HCT116 (cell line): ENCODE data around the gene EIF3A. TPM values are rescaled to one million over a fixed set of nuclear protein-coding genes. Genes with fewer than 3 reads are reported as not detected.
"Not testable (repeated sequence)": the region's sequence is repeated elsewhere in the genome, so short reads cannot be mapped to it uniquely, and the experiment has no call there.

Experiments
- ATAC-seq: fragments of 200-7000 bp; cut with Tn5 transposase; 2 replicates; pipeline ENCODE4 v1.9.1; 2020; ENCODE audit warnings: mild to moderate bottlenecking, moderate library complexity
- BruUV-seq: library from RNA; stranded (reverse); fragments of 400-500 nt; replicated peaks from 2 replicates; lab custom pipeline; 2021; lab: Mats Ljungman, UMichigan
- CTCF ChIA-PET: fragments of 300-600 bp; sonication (Branson Sonifier 250); formaldehyde crosslinking; loops from one replicate; lab custom pipeline; 2021; ENCODE audit warnings: antibody characterized with exemption; lab: Charles Lee
- POLR2A ChIA-PET: fragments of 300-600, 350-600 bp; sonication (Branson Sonifier 250); formaldehyde crosslinking; loops from one replicate; lab custom pipeline; 2021; ENCODE audit warnings: antibody characterized with exemption; lab: Charles Lee
- RAD21 ChIA-PET, 2 experiments: fragments of 300-600 bp; sonication (Branson Sonifier 250); formaldehyde crosslinking; loops; one replicate each; lab custom pipeline; 2023; ENCODE audit warnings: low total read pairs in 2 of 2; ENCODE audit not compliant: uncharacterized antibody in 2 of 2, unreplicated experiment in 2 of 2, low non-redundant PET in 1 of 2; lab: Charles Lee
- DNase-seq: peaks from one replicate; pipeline ENCODE4 v3.0.0-alpha.2; 2010; ENCODE audit warnings: low read depth, low spot score
- H2AFZ ChIP-seq: fragments of 200-600 bp; shearing (Covaris generic), sonication (generic); 2 replicates; pipeline ENCODE4 v1.6.1; 2017; ENCODE audit warnings: low read depth, mixed run types, mixed read lengths, antibody characterized with exemption, low read length; ENCODE audit not compliant: poor library complexity, severe bottlenecking
- H3K27ac ChIP-seq: 2 replicates; pipeline ENCODE4 v1.5.1; 2012; ENCODE audit warnings: low read depth, low read length
- H3K27me3 ChIP-seq: fragments of 200-600 bp; sonication (generic); 2 replicates; pipeline ENCODE4 v1.6.1; 2016; ENCODE audit warnings: mixed run types, low read length, mixed read lengths; ENCODE audit not compliant: insufficient read depth
- H3K36me3 ChIP-seq, 2 experiments: fragments of 200-500 bp in 1 of 2; fragments of 200-600 bp in 1 of 2; sonication (Bioruptor generic) in 1 of 2; sonication (generic) in 1 of 2; 2 replicates each; pipeline versions ENCODE4 v1.5.1 to v1.6.1; 2014 to 2016; ENCODE audit warnings: low read length in 2 of 2, inconsistent platforms in 1 of 2, mixed read lengths in 1 of 2, mixed run types in 1 of 2; ENCODE audit not compliant: insufficient read depth in 2 of 2, control insufficient read depth in 1 of 2
- H3K4me1 ChIP-seq, 2 experiments: fragments of 200-600 bp in 1 of 2; sonication (generic) in 1 of 2; 2 replicates each; pipeline versions ENCODE4 v1.5.1 to v1.6.1; 2012 to 2017; ENCODE audit warnings: low read length in 2 of 2, inconsistent platforms in 1 of 2, mild to moderate bottlenecking in 1 of 2, mixed read lengths in 1 of 2, mixed run types in 1 of 2, moderate library complexity in 1 of 2; ENCODE audit not compliant: insufficient read depth in 2 of 2, control insufficient read depth in 1 of 2
- H3K4me2 ChIP-seq: fragments of 200-600 bp; sonication (generic); 2 replicates; pipeline ENCODE4 v1.6.1; 2017; ENCODE audit warnings: mixed run types, low read length, mixed read lengths
- H3K4me3 ChIP-seq, 2 experiments: fragments of 200-600 bp in 1 of 2; sonication (generic) in 1 of 2; replicated peaks in 1 of 2; 2 replicates each; pipeline ENCODE4 v1.5.1; 2011 to 2016; ENCODE audit warnings: low read length in 2 of 2, control low read depth in 1 of 2, low read depth in 1 of 2, mild to moderate bottlenecking in 1 of 2, mixed read lengths in 1 of 2, mixed run types in 1 of 2
- H3K79me2 ChIP-seq: fragments of 200-600 bp; sonication (generic); 2 replicates; pipeline ENCODE4 v1.6.1; 2017; ENCODE audit warnings: mild to moderate bottlenecking, mixed run types, low read length, moderate library complexity, mixed read lengths; ENCODE audit not compliant: insufficient read depth
- H3K9ac ChIP-seq: fragments of 200-600 bp; sonication (generic); 2 replicates; pipeline ENCODE4 v1.6.1; 2016; ENCODE audit warnings: low read length, mixed read lengths
- H3K9me2 ChIP-seq: fragments of 200-600 bp; sonication (generic), shearing (Covaris generic); 2 replicates; pipeline ENCODE4 v1.6.1; 2017; ENCODE audit warnings: mixed run types, mild to moderate bottlenecking, moderate library complexity; ENCODE audit not compliant: insufficient read depth
- H3K9me3 ChIP-seq, 2 experiments: fragments of 200-500 bp in 1 of 2; fragments of 200-600 bp in 1 of 2; sonication (Bioruptor generic) in 1 of 2; sonication (generic) in 1 of 2; 2 replicates each; pipeline ENCODE4 v1.6.1; 2014 to 2017; ENCODE audit warnings: low read length in 2 of 2, mixed read lengths in 2 of 2, inconsistent platforms in 1 of 2, low read depth in 1 of 2, mild to moderate bottlenecking in 1 of 2, mixed run types in 1 of 2, moderate library complexity in 1 of 2; ENCODE audit not compliant: control insufficient read depth in 1 of 2, insufficient read depth in 1 of 2
- H4K20me1 ChIP-seq: fragments of 200-600 bp; sonication (generic), shearing (Covaris generic); 2 replicates; pipeline ENCODE4 v1.6.1; 2017; ENCODE audit warnings: mixed run types, mild to moderate bottlenecking, moderate library complexity; ENCODE audit not compliant: insufficient read depth
- ZBTB33 ChIP-seq: IDR thresholded peaks from 2 replicates; pipeline ENCODE4 v1.6.1; 2011; ENCODE audit warnings: mild to moderate bottlenecking, low read length, moderate library complexity; ENCODE audit not compliant: insufficient replicate concordance; ENCODE audit errors: extremely low read depth
- intact Hi-C: fragments of 100-400 bp; cut with micrococcal nuclease; formaldehyde crosslinking; loops from 2 replicates; pipeline ENCODE4 v1.10.0; 2022
- total RNA-seq: library from RNA; stranded (reverse); gene quantifications from one replicate; pipeline ENCODE4 v1.2.1, GENCODE V29; 2021; ENCODE audit not compliant: unreplicated experiment

The EIF3A gene
- total RNA-seq, 1 experiment from 2014 or later, result 271 TPM

GRCh38 chr10:119028900-119029612 is 51.6 kb downstream of the EIF3A start (continued):
- TF ChIP-seq ZBTB33, result no peak

DNA sequence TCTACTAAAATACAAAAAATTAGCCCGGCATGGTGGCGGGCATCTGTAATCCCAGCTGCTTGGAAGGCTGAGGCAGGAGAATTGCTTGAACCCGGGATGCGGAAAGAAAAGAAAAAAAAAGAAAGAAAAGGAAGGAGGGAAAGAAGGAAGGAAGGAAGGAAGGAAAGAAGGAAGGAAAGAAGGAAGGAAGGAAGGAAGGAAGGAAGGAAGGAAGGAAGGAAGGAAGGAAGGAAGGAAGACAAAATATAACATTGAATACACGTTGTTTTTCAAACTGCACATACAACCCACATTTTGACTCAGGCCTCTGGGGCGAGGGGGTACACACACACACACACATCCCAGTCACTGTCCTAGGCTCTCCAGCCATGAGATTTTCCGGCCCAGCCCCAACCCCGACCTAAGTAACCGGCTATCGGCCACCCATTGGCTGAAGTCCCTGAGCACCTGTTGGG is 52.1 kb downstream of the EIF3A start:
- H3K27ac ChIP-seq, RAD21 ChIA-PET, ATAC-seq, H3K4me3 ChIP-seq, H2AFZ ChIP-seq, H3K9me2 ChIP-seq, BruUV-seq, H3K27me3 ChIP-seq, intact Hi-C loops, H3K79me2 ChIP-seq, H3K9ac ChIP-seq, H3K9me3 ChIP-seq, DNase-seq, CTCF ChIA-PET: not testable (repeated sequence)
- POLR2A ChIA-PET, result interaction anchor here (0.5 kb wide), 1 partner anchor 520 kb away, joined by 3 read pairs; no protein-coding TSS in a partner anchor
- Histone ChIP-seq H4K20me1 (peaks cover 21% of the 10 kb centered on the region), H3K36me3 (peaks cover 5 to 18% of the 10 kb centered on the region in 2 experiments; a peak in 3 of 4 replicates), H3K4me1 (peaks cover 20 to 55% of the 10 kb centered on the region in 2 experiments), H3K4me2 (peak overlapping the region; percentile 65; the same call in 1 of the 2 replicates)
